Panc1 (cell line): Measurements from ENCODE around the gene ZNF428.

ENCODE experiments used
- CTCF ChIP-seq: fragments of 450-650 bp; IDR thresholded peaks from 2 replicates; pipeline ENCODE4 v1.5.1; 2017; ENCODE audit warnings: mild to moderate bottlenecking
- POLR2AphosphoS5 ChIP-seq: IDR thresholded peaks from 2 replicates; pipeline ENCODE4 v1.6.1; 2012; ENCODE audit warnings: mild to moderate bottlenecking, low read depth, low read length, moderate library complexity
- SIN3A ChIP-seq: IDR thresholded peaks from 2 replicates; pipeline ENCODE4 v1.6.1; 2012; ENCODE audit warnings: low read depth, mild to moderate bottlenecking, low read length, moderate library complexity, borderline replicate concordance; ENCODE audit not compliant: insufficient read depth
- TCF7L2 ChIP-seq: IDR thresholded peaks from 2 replicates; pipeline ENCODE4 v1.6.1; 2011; ENCODE audit warnings: mild to moderate bottlenecking, low read depth, low read length, inconsistent platforms
- TF ChIP-seq, protein P1 (sequence below), 2 experiments: IDR thresholded peaks; 2 replicates each; pipeline ENCODE4 v1.6.1; 2011 to 2012; ENCODE audit warnings: low read depth in 2 of 2, control low read depth in 1 of 2, low read length in 1 of 2, mild to moderate bottlenecking in 1 of 2, moderate library complexity in 1 of 2; ENCODE audit not compliant: insufficient read depth in 1 of 2

- TF ChIP-seq POLR2AphosphoS5 (no peak), CTCF (no peak), SIN3A (no peak), TCF7L2 (no peak)
- TF ChIP-seq, protein P1, sequence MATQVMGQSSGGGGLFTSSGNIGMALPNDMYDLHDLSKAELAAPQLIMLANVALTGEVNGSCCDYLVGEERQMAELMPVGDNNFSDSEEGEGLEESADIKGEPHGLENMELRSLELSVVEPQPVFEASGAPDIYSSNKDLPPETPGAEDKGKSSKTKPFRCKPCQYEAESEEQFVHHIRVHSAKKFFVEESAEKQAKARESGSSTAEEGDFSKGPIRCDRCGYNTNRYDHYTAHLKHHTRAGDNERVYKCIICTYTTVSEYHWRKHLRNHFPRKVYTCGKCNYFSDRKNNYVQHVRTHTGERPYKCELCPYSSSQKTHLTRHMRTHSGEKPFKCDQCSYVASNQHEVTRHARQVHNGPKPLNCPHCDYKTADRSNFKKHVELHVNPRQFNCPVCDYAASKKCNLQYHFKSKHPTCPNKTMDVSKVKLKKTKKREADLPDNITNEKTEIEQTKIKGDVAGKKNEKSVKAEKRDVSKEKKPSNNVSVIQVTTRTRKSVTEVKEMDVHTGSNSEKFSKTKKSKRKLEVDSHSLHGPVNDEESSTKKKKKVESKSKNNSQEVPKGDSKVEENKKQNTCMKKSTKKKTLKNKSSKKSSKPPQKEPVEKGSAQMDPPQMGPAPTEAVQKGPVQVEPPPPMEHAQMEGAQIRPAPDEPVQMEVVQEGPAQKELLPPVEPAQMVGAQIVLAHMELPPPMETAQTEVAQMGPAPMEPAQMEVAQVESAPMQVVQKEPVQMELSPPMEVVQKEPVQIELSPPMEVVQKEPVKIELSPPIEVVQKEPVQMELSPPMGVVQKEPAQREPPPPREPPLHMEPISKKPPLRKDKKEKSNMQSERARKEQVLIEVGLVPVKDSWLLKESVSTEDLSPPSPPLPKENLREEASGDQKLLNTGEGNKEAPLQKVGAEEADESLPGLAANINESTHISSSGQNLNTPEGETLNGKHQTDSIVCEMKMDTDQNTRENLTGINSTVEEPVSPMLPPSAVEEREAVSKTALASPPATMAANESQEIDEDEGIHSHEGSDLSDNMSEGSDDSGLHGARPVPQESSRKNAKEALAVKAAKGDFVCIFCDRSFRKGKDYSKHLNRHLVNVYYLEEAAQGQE (IDR thresholded peaks at IDR 0.05; ENCODE audit: insufficient read depth in 1 of 2, low read depth in 2 of 2, low read length in 1 of 2), result no peak
Measured at GRCh38 chr19:43589678-43590077, 29.8 kb downstream of the ZNF428 start.
